Esophagus muscularis mucosa (tissue), 4 donors: ENCODE results near the gene MAP1B.

ENCODE experiments used
- EP300 ChIP-seq: sonication (generic); formaldehyde crosslinking; IDR thresholded peaks from one replicate; pipeline ENCODE4 v1.6.1; 2017; ENCODE audit warnings: antibody characterized with exemption
- POLR2AphosphoS5 ChIP-seq, 2 donors: sonication (generic); formaldehyde crosslinking; IDR thresholded peaks; one replicate each; pipeline ENCODE4 v1.6.1; 2017; ENCODE audit warnings: antibody characterized with exemption in 2 of 2
- TF ChIP-seq, protein P1 (sequence below), 3 experiments: fragments of 200-600 bp in 2 of 3; fragments of 450-650 bp in 1 of 3; sonication (generic) in 2 of 3; IDR thresholded peaks; one replicate each; pipeline ENCODE4 v1.5.1; 2017 to 2019; ENCODE audit warnings: antibody characterized with exemption in 3 of 3, mild to moderate bottlenecking in 2 of 3, moderate library complexity in 1 of 3

DNA sequence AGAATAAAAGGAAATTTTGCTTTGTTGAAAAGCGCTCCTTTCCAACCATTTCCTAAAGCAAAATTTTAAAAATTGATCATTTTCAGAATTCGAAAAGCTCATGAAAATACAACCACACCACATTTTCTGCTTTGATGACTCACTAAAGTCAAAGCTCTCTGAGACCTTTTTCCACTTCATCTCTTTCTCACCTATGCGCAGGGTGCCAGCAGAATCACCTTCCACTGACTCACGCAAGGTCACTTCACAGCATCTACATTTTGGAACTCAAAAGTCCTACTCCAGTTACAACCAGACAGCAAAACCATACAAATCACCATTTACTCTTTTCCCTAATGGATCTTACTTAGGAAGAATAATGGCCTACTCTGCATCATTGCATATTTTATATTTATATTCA lies 106.2 kb downstream of the MAP1B start:
- TF ChIP-seq, protein P1, sequence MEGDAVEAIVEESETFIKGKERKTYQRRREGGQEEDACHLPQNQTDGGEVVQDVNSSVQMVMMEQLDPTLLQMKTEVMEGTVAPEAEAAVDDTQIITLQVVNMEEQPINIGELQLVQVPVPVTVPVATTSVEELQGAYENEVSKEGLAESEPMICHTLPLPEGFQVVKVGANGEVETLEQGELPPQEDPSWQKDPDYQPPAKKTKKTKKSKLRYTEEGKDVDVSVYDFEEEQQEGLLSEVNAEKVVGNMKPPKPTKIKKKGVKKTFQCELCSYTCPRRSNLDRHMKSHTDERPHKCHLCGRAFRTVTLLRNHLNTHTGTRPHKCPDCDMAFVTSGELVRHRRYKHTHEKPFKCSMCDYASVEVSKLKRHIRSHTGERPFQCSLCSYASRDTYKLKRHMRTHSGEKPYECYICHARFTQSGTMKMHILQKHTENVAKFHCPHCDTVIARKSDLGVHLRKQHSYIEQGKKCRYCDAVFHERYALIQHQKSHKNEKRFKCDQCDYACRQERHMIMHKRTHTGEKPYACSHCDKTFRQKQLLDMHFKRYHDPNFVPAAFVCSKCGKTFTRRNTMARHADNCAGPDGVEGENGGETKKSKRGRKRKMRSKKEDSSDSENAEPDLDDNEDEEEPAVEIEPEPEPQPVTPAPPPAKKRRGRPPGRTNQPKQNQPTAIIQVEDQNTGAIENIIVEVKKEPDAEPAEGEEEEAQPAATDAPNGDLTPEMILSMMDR (IDR thresholded peaks at IDR 0.05), result no peak
- TF ChIP-seq EP300 (no peak), POLR2AphosphoS5 (IDR thresholded peaks at IDR 0.05) (no peak)
